Ishikawa (cell line): ENCODE measurements around the gene TCF15.

Experiments
- FOXM1 ChIP-seq: IDR thresholded peaks from 2 replicates; pipeline ENCODE4 v1.6.1; 2012; ENCODE audit warnings: low read depth, borderline replicate concordance
- MAX ChIP-seq: IDR thresholded peaks from 2 replicates; pipeline ENCODE4 v1.6.1; 2012
- RAD21 ChIP-seq: IDR thresholded peaks from 2 replicates; pipeline ENCODE4 v1.6.1; 2012; ENCODE audit warnings: low read depth
- TAF1 ChIP-seq: IDR thresholded peaks from 2 replicates; pipeline ENCODE4 v1.6.1; 2012; ENCODE audit warnings: low read depth, mild to moderate bottlenecking

GRCh38 chr20:607476-607875 lies 2.6 kb downstream of the TCF15 start:
- TF ChIP-seq RAD21 (no peak), TAF1 (no peak), MAX (no peak), FOXM1 (no peak)
